IPS-18c (cell line): Measurements from ENCODE around the gene RBPMS2.

Source experiments
- H3K4me3 ChIP-seq: 2 replicates; pipeline ENCODE4 v1.7.0; 2013; ENCODE audit warnings: low read depth, mild to moderate bottlenecking, low read length, moderate library complexity; ENCODE audit not compliant: insufficient read depth
- H3K9me3 ChIP-seq: one replicate; pipeline ENCODE4 v1.6.1; 2013; ENCODE audit warnings: mild to moderate bottlenecking, low read length, moderate library complexity; ENCODE audit not compliant: control insufficient read depth, insufficient read depth

Gene RBPMS2

DNA sequence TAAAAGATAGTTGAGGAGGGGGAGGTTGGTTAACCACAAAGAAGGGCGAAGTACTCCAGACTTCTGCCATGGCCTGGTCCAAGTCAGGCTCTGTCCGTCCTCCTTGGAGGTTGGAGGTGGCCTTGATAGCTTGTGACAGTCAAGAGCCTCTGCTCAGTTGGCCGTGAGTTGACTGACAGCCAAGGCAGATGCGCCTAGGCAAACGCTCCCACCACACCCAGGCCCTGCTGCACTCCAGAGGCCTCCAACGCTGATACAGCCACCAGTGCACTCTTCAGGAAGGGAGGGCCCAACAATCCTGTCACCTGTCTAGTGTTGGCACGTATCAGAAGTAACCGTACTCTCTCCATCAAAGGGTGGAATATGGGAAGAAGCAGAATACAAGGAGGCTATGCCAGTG, 9.3 kb downstream of the RBPMS2 start:
- Histone ChIP-seq H3K9me3 (no peaks in the 10 kb centered on the region), H3K4me3 (no peak overlapping the region)

DNA sequence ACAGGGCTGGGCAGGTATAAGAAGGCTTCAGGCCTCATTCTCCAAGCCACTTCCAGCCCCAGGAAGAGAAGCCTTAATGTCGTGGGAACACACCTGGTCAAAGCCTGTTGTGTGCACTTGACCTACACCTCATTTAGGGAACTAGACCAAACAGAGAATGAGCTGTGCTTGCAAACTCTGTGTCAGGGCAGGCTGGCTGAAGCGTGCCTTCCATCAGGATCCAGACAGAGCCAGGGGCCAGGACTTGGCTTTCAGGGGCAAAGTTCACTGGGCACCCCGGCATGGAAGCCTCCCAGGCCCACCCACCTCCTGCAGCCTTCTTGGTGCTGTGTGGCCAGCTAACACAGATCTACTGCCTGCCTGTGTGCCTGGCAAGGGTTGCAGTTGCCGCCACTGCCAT, 11.5 kb downstream of the RBPMS2 start:
- H3K9me3 ChIP-seq: no peaks in the 10 kb centered on the region
- H3K4me3 ChIP-seq: no peak overlapping the region

DNA sequence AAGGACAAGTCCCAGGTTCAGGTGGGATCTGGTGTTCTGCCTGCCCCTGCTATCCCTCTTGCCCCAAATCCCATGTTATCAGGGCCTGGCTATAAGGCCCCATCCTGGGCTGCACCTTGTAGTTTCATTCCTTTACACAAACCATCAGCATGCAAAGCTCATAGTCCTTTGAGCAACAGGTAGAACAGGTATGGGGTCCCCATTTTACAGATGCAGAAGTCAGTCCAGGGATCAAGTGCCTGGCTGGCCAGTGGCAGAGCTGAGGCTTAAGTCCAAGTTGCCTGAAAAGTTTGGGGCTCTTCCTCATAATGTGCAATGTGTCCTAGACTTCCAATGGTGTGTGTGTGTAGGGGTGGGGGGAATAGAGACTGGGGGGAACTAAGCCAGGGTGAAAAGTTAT, 11.9 kb downstream of the RBPMS2 start:
- no peak overlapping the region for H3K4me3 ChIP-seq
- H3K9me3 ChIP-seq: no peaks in the 10 kb centered on the region

DNA sequence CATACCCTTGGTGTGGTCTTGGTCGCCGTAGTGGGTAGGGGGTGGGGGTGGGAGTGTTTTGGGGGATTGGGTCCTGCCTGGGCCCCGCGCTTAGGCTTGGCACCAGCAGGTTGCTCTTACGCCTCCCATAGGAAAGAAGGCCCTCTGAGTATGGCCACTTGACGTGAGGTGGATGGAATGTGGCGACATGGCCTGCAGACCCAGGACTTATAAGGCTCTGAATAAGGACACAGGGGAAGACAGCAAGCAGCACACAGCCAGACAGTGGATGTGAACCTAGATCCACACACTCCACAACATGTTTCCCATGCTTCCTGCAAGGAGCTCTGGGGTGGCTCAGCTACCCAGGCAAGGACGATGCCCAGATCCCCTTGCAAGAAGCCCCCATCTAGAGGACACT, 12.4 kb downstream of the RBPMS2 start:
- Histone ChIP-seq H3K9me3 (no peaks in the 10 kb centered on the region), H3K4me3 (no peak overlapping the region)

DNA sequence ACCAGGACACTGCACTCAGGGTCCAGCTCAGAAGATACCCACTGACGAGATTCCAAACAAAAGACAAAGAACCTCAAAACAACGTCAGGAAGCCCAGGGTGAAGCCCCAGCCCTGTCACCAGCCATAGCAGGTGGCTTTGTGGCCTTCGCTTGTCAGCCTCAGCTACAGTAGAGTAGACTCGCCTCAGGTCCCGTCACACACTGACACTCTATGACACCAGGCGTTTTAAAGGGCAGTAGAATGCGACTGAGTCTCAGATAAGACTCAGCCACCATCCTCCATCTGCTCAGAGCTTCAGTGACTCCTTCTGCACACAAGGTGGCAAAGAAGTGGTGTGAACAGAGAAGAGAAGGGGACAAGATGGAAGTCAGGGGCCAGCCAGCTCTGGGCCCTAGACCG, 12.8 kb downstream of the RBPMS2 start:
- H3K9me3 ChIP-seq: no peaks in the 10 kb centered on the region
- H3K4me3 ChIP-seq: no peak overlapping the region

DNA sequence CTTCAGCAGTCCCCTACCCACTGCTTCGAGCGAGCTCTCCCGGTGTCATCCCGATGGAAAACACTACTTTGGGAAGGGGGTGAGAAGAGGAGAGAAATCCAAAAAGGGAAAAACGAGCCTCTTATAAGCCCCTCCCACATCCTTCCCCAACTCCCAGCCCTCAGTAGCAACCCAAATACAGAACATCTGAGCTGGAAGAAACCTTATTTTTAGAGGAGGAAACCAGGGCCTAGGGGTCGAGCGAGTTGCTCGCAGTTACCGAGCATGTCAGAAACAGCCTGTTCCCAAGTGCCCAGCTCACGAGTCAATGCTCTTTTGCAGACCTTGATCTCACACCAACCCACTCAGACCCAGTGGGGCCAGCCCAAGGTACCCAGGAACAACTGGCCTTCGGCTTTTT, 14.2 kb downstream of the RBPMS2 start:
- Histone ChIP-seq H3K4me3 (no peak overlapping the region), H3K9me3 (no peaks in the 10 kb centered on the region)

DNA sequence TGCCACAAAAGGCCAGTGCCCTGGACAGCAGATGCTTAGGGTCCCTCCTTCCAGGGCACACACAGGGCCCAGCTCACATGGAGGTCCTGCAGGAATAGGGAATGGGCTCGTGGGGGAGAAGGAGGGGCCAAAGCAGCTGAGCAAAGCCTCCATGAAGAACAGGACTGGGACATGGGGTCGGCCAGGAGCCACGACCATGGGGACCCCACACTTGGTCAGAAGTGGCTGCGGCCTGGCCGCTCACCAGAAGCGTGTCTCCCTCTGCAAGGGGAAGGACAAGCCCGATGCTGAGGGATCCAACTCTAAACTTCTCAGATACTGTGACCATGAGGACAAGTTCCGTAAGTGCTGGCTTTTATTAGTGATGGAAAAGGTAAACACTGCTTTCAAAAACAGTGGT, 15.3 kb downstream of the RBPMS2 start:
- Histone ChIP-seq H3K4me3 (no peak overlapping the region), H3K9me3 (no peaks in the 10 kb centered on the region)

DNA sequence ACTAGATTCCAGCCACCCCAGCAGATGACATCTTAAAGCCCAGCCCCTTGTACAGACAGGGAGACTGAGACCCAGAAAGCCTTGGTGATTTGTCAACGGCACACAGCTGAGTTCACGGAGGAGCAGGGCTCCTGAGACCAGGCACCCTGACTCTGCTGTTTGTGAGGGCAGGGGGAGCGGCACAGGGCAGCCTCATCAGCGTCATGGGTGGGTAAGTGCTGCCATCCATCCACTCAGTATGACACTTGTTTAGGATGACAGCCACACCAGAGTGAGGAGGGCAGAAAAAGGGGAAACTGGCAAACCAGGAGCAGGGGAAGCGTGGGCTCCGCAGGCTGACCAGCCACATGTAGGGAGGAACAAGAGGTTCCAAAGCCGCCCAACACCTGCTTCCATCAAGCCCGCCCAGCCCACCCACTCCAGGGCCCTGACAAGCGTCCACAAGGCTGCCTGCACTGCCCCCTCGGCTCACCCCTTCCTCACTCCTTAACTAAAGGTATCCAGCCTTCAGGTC, 19.9 kb downstream of the RBPMS2 start:
- H3K9me3 ChIP-seq: no peaks in the 10 kb centered on the region
- H3K4me3 ChIP-seq: no peak overlapping the region

DNA sequence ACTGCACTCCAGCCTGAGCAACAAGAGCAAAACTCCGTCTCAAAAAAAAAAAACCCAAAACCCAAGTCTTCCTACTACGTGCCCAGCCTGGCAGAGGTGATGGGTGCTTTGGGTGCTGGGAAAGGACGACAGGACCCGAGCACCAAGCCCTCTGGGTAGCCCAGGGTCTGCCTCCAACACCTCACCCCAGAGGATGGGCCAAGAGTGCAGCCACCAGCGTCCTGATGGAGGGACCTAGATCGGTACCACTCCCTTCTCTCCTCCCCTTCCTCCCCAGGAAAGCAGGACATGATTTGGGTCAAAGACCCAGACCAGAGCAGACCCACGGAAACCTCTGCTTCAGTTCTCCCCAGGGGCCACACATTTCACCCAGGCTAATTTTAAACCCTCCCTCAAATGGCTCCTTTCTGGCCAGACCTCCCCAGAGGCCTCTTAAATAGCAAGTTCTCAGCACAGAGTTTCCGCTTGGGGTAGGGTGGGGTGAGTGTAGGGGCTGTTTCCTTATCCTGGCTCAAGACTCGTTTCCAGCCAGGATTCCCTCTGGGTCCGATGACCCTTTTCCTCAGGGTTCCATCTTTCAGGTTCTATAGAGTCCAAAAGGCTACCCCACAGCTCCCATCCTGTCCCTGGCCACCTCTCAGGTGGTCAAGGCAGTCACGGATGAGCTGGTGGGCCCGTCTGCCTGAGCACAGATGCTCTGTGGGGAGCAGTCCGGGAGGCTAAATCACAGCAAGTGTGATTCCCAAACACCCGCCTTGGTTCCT, 20.5 kb downstream of the RBPMS2 start:
- no peaks in the 10 kb centered on the region for H3K9me3 ChIP-seq
- no peak overlapping the region for H3K4me3 ChIP-seq

DNA sequence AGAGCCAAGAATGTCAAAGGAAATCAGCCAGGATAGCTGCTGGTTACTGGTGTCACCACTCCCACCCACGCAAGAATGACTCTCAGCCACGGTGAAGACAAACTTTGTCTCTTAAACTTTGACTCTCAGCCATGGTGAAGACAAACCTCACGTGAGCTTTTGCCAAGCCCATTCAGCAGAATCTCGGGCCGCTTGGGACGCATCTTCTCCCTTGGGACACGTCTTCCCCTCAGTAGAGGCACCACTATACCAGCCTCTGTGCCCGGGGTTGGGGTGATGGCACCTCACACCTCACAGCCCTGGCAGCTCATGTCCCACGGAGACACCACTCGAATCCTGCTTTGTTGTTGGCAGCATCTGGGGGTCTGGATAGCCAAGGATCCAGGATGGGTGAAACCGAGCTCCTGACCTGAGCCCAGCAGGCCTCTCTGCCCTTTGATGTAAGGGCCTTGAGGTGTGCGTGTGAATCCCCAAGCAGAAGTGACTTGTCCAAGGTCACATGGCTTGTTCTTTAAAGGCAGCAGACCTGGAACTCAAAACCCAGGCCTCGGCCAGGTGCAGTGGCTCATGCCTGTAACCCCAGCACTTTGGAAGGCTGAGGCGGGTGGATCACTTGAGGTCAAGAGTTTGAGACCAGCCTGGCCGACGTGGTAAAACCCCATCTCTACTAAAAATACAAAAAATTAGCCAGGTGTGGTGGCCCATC, 21.8 kb downstream of the RBPMS2 start:
- Histone ChIP-seq H3K4me3 (no peak overlapping the region), H3K9me3 (peaks cover 3% of the 10 kb centered on the region)

DNA sequence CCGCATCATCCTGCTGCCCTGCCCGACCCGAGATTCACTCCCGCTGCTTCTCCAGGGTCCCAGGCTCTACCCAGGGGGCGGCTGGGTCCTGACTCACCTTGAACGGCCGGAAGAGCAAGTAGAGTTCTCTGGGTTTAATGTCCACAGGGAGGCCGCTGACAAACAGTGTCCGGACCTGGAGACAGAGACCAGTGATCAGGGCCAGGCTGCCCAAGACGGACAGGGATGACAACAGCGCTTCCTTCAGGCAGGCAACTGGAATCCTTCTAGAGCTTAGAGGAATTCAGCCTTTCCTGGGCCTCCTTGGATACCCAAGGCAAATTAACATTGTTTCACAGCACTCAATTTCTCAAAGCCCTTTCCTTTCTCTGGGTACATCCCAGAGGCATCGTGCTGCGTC, 23.9 kb downstream of the RBPMS2 start:
- Histone ChIP-seq H3K9me3 (peaks cover 5% of the 10 kb centered on the region), H3K4me3 (no peak overlapping the region)

DNA sequence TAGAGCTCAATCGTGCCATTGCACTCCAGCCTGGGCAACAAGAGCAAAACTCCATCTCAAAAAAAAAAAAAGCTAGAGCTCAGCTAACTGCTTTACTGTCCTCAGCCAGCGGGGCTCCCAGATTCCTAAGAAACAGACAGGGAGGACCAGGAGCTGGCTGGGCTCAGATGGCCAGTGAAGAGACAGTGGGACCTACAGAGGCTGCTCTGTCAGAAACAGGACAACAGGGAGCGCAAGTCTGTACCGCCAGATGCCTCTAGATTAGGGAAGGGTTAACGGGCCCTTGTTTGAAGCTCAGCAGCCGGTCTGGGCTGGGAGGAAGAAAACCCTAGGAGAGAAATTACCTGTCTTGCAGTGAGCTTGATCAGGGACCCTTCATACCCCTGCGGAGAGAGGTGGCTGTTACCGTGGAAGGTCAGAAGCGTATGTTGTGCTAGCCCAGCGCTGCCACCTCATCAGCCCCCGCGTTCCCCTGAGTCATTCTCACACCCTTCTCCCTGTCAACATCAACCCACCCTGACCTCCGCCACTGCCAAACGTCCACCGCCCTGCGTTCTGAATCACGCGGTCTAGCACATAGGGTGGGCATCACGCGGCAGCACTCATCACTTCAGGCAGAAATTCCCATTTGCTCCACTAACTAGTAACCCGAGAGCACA, 25.3 kb downstream of the RBPMS2 start:
- no peak overlapping the region for H3K4me3 ChIP-seq
- H3K9me3 ChIP-seq: peaks cover 5% of the 10 kb centered on the region

DNA sequence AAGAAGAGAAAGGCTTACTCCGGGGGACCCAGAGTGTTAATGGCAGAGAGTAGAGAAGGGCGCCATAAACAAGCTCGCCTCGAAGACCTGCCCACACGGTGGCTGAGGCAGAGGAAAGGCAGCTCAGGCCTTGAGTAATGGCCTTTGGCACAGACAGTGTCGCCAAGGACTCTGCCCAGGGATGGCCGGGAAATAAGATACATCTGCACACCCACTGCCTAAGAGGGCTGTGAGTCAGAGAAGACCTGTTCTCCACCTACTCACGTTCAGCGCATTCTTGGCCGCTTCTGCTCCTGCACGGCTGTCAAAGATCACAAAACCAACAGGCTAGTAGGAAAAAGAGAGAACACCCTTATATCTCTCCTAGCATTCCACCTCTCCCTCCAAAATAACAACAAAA, 26.2 kb downstream of the RBPMS2 start:
- peaks cover 5% of the 10 kb centered on the region for H3K9me3 ChIP-seq

DNA sequence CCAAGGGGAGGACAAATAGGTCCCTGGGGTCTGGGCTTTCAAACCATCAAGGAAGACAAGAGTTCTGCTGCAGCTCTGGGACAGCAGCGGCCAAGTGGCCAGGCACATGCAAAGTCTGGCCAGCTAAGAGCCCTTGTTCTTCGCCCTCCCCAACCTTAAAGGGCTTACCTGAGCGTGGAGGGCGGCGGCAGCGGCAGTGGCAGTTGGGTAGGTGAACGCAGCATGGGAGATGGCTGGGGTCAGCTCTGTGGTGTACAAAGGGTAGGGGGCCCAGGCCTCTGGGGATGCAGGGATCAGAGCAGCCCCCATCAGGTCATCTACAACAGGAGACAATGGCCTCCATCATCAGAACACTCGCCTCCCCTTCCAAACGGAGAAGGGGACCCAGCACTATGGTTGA, 27.1 kb downstream of the RBPMS2 start:
- no peak overlapping the region for H3K4me3 ChIP-seq
- peaks cover 5% of the 10 kb centered on the region for H3K9me3 ChIP-seq

More for the DNA sequence above, 26.2 kb downstream of the RBPMS2 start:
- H3K4me3 ChIP-seq: no peak overlapping the region

DNA sequence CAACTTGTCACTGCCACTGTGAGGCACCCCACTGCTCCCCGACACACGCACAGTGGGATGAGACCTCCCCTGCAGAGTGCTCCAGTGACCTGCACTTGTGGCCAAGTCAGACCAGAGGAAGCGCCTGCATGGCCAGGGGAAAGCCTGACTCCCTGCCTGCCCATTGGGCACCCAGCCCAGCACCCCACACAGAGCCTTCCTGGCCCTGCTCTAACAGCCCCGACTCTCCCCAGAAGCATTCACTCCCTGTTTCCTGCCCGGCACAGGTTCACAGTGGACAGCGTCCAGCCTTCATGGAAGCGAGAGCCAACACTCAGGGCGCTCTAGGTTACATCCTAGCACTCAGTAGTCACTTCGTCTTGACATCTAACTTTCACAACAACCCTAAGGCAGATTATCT, 27.8 kb downstream of the RBPMS2 start:
- Histone ChIP-seq H3K9me3 (peaks cover 5% of the 10 kb centered on the region), H3K4me3 (no peak overlapping the region)

DNA sequence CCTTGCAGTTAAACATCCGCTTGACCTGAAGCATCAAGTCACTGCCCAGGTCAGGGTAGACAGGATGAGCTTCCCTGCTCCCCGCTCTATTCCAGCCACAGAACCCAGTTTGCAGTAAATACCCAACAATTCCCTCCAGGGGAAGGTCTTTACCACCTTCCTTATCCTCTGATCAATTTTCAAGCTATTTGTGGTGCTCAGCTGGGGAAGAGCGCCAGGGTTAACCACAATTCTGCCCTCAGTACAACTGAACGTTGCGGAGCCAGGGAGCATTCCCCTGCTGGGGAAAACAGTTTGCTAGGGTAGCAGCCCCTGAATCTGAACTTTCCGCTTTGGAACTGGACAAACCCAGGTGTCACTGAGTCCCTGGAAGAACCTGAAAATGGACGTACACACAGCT, 28.5 kb downstream of the RBPMS2 start:
- no peak overlapping the region for H3K4me3 ChIP-seq
- H3K9me3 ChIP-seq: peaks cover 5% of the 10 kb centered on the region

DNA sequence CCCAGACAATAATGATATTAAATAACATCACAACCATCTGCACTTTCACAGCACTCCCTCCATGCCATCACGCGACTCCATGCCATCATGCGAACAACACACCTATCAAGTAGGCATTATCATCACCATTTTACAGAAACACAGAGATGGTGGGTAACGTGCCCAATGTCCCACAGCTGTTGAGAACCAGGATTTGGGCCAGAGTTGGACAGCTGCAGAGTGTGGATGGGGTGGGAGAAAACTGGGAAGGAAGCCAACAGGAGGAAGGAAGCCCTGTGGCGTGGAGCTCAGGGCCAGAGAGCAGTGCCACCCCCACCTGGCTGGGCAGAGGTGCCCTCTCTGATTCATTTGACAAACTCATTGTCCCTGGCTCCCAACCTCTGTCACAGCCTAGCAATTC, 29.0 kb downstream of the RBPMS2 start:
- Histone ChIP-seq H3K9me3 (peaks cover 5% of the 10 kb centered on the region), H3K4me3 (no peak overlapping the region)

DNA sequence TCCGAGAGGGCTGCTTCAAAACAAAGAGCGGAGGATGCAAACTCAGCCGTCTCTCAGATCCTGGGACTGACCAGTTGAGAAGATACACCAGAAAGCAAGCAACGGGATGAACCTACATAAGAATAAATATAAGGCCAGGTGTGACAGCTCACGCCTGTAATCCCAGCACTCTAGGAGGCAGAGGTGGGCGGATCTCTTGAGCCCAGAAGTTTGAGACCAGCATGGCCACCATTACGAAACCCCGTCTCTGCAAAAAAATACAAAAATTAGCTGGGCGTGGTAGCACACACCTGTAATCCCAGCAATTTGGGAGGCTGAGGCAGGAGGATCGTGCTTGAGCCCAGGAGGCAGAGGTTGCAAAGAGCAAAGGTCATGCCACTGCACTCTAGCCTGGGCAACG, 31.7 kb downstream of the RBPMS2 start:
- H3K4me3 ChIP-seq: no peak overlapping the region
- H3K9me3 ChIP-seq: peaks cover 3% of the 10 kb centered on the region
